ENCODE measurements around the gene PNKD. TPM values are rescaled to one million over a fixed set of nuclear protein-coding genes. Genes with fewer than 3 reads are reported as not detected.

The PNKD gene
- total RNA-seq, 1 experiment from 2014 or later, result 58.1 TPM

DNA sequence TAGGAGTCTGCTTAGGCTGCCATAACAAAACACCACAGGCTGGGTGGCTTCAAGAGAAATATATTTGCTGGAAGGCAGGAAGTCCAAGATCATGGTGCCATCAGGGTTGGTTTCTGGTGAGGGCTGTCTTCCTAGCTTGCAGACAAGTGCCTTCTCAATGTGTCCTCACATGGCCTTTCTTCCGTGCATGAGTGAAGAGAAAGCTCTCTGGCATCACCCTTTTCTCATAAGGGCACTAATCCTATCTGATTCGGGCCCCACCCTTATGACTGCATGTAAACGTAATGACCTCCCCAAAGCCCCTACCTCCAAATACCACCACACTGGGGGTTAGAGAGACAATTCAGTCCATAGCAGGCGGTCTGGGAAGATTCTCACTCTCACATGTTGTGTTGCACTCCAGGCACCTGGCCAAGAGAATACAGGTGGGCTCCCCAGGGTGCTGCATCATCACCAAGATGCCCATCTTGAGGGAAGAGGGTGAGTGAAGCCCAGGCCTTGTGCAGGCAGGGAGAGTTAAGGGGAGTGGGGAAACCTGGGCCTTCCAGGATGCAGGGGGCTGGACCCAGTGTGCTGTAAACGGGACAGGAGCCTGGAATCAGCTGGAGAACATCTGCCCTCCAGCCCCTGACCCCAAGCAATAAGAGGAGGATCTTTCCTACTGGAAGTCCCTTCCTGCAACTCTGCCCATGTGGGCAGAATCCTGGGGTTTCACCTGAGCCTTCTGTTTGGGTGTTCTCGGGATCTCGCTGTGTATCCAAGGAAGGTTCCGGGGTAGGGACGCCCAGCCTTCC lies 96.5 kb downstream of the PNKD start:
- TF ChIP-seq POLR2AphosphoS5 (IDR thresholded peaks at IDR 0.05; ENCODE audit: low read depth, low read length) (no peak; the same call in 1 of the 2 replicates), CBX3 (IDR thresholded peaks at IDR 0.05; ENCODE audit: low read depth) (peak; percentile 76), JUND (IDR thresholded peaks at IDR 0.05) (no peak), RAD21 (IDR thresholded peaks at IDR 0.05; ENCODE audit: low read depth) (no peak)
- peak overlapping the region; percentile 69 to 75 for H3K4me3 ChIP-seq (replicated peaks in 1 of 2; ENCODE audit: low read depth in 1 of 2, low read length in 2 of 2)
- ChIA-PET POLR2A (no interaction called here), CTCF (interaction anchor here (1.3 kb wide), 1 partner anchor 10 kb away, joined by 6 read pairs; the partner anchor contains the start of gene CATIP), RAD21 (ENCODE audit: low non-redundant PET in 1 of 2, low total read pairs in 2 of 2, uncharacterized antibody in 2 of 2, unreplicated experiment in 2 of 2) (no interaction called here)
- H3K79me2 ChIP-seq (ENCODE audit: insufficient read depth, low read length), result no peaks in the 10 kb centered on the region
- intact Hi-C loops (cut with micrococcal nuclease), result no loop called here
- H3K4me2 ChIP-seq (ENCODE audit: low read length), result peak overlapping the region; percentile 91
- ATAC-seq (no peak), DNase-seq (ENCODE audit: low read depth, low spot score) (no peak)
- H3K36me3 ChIP-seq (ENCODE audit: control insufficient read depth in 1 of 2, insufficient read depth in 2 of 2, low read length in 2 of 2), result no peaks in the 10 kb centered on the region
- no peaks in the 10 kb centered on the region for H3K27me3 ChIP-seq (ENCODE audit: insufficient read depth, low read length)
- peaks cover 0 to 18% of the 10 kb centered on the region in 2 experiments; a peak in 2 of 4 replicates for H3K4me1 ChIP-seq (ENCODE audit: control insufficient read depth in 1 of 2, insufficient read depth in 2 of 2, low read length in 2 of 2)
- no TSS peak for BruUV-seq (replicated peaks)
- H2AFZ ChIP-seq (ENCODE audit: low read depth, low read length, poor library complexity, severe bottlenecking), result no peak overlapping the region
- H3K27ac ChIP-seq (ENCODE audit: low read depth, low read length), result peak overlapping the region; percentile 59
- peak overlapping the region; percentile 76 for H3K9ac ChIP-seq (ENCODE audit: low read length)
- no peaks in the 10 kb centered on the region for H3K9me2 ChIP-seq (ENCODE audit: insufficient read depth)
- no peaks in the 10 kb centered on the region for H4K20me1 ChIP-seq (ENCODE audit: insufficient read depth)
- H3K9me3 ChIP-seq (ENCODE audit: control insufficient read depth in 1 of 2, insufficient read depth in 1 of 2, low read depth in 1 of 2, low read length in 2 of 2), result 0 out of 4 replicates have a peak, but pooled peaks cover 0 to 8% of the 10 kb centered on the region in 2 experiments

DNA sequence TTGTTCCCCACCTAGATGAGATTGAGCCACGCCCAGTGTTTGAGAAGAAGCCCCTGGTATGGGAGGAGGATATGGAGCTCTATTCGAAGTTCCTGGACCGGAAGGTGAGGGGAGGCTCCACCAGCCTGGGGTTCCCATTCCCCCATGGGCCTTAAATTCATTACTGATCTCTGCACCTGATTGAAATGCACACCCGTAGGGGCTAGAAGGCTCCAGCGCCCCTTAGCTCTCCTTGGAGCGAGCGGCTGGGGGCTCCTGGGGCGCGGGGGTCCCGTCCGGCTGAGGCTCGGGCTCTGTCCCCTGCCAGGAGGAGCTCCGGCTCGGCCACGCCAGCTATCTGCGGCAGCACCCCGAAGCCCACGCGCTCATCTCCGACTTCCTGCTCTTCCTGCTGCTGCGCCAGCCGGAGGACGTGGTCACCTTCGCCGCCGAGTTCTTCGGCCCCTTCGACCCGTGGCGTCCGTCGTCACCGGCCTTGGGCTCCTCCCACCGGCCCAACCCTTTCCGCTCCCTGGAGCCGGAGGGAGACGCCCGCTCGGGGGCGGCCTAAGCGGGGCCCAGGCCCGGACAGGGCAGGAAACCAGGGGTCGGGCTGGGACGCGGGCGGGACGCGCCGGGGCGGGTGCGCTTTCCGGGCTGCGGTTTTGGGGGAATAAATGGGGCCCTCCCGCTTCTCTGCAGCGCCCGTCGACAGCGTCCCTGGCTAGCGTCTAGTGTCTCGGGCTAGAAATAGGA lies 97.3 kb downstream of the PNKD start:
- Histone ChIP-seq H4K20me1 (ENCODE audit: insufficient read depth) (no peaks in the 10 kb centered on the region), H3K36me3 (ENCODE audit: control insufficient read depth in 1 of 2, insufficient read depth in 2 of 2, low read length in 2 of 2) (no peaks in the 10 kb centered on the region), H2AFZ (ENCODE audit: low read depth, low read length, poor library complexity, severe bottlenecking) (peak overlapping the region; percentile 18), H3K4me1 (ENCODE audit: control insufficient read depth in 1 of 2, insufficient read depth in 2 of 2, low read length in 2 of 2) (peaks cover 0 to 15% of the 10 kb centered on the region in 2 experiments; a peak in 2 of 4 replicates), H3K27me3 (ENCODE audit: insufficient read depth, low read length) (no peaks in the 10 kb centered on the region), H3K9me3 (ENCODE audit: control insufficient read depth in 1 of 2, insufficient read depth in 1 of 2, low read depth in 1 of 2, low read length in 2 of 2) (0 out of 4 replicates have a peak, but pooled peaks cover 0 to 8% of the 10 kb centered on the region in 2 experiments), H3K9me2 (ENCODE audit: insufficient read depth) (no peaks in the 10 kb centered on the region), H3K4me2 (ENCODE audit: low read length) (peak overlapping the region; percentile 91), H3K9ac (ENCODE audit: low read length) (peak overlapping the region; percentile 76), H3K79me2 (ENCODE audit: insufficient read depth, low read length) (no peaks in the 10 kb centered on the region), H3K27ac (ENCODE audit: low read depth, low read length) (peak overlapping the region; percentile 59), H3K4me3 (replicated peaks in 1 of 2; ENCODE audit: low read depth in 1 of 2, low read length in 2 of 2) (peak overlapping the region; percentile 69 to 75)
- ChIA-PET RAD21 (ENCODE audit: low non-redundant PET in 1 of 2, low total read pairs in 2 of 2, uncharacterized antibody in 2 of 2, unreplicated experiment in 2 of 2) (no interaction called here), POLR2A (no interaction called here), CTCF (interaction anchor here (1.3 kb wide), 1 partner anchor 11 kb away, joined by 6 read pairs; the partner anchor contains the start of gene CATIP)
- BruUV-seq (replicated peaks), result TSS peak; percentile 89
- peak; percentile 99 for ATAC-seq
- intact Hi-C loops (cut with micrococcal nuclease), result no loop called here
- peak; percentile 60 for DNase-seq (ENCODE audit: low read depth, low spot score)
- TF ChIP-seq, protein P1, sequence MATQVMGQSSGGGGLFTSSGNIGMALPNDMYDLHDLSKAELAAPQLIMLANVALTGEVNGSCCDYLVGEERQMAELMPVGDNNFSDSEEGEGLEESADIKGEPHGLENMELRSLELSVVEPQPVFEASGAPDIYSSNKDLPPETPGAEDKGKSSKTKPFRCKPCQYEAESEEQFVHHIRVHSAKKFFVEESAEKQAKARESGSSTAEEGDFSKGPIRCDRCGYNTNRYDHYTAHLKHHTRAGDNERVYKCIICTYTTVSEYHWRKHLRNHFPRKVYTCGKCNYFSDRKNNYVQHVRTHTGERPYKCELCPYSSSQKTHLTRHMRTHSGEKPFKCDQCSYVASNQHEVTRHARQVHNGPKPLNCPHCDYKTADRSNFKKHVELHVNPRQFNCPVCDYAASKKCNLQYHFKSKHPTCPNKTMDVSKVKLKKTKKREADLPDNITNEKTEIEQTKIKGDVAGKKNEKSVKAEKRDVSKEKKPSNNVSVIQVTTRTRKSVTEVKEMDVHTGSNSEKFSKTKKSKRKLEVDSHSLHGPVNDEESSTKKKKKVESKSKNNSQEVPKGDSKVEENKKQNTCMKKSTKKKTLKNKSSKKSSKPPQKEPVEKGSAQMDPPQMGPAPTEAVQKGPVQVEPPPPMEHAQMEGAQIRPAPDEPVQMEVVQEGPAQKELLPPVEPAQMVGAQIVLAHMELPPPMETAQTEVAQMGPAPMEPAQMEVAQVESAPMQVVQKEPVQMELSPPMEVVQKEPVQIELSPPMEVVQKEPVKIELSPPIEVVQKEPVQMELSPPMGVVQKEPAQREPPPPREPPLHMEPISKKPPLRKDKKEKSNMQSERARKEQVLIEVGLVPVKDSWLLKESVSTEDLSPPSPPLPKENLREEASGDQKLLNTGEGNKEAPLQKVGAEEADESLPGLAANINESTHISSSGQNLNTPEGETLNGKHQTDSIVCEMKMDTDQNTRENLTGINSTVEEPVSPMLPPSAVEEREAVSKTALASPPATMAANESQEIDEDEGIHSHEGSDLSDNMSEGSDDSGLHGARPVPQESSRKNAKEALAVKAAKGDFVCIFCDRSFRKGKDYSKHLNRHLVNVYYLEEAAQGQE (IDR thresholded peaks at IDR 0.05; ENCODE audit: low read depth), result no peak
- no peak for TF ChIP-seq EZH2phosphoT487 (IDR thresholded peaks at IDR 0.05; ENCODE audit: borderline replicate concordance)
- TF ChIP-seq EGR1 (IDR thresholded peaks at IDR 0.05; ENCODE audit: low read depth), result peak; percentile 75
- TF ChIP-seq, protein P2, sequence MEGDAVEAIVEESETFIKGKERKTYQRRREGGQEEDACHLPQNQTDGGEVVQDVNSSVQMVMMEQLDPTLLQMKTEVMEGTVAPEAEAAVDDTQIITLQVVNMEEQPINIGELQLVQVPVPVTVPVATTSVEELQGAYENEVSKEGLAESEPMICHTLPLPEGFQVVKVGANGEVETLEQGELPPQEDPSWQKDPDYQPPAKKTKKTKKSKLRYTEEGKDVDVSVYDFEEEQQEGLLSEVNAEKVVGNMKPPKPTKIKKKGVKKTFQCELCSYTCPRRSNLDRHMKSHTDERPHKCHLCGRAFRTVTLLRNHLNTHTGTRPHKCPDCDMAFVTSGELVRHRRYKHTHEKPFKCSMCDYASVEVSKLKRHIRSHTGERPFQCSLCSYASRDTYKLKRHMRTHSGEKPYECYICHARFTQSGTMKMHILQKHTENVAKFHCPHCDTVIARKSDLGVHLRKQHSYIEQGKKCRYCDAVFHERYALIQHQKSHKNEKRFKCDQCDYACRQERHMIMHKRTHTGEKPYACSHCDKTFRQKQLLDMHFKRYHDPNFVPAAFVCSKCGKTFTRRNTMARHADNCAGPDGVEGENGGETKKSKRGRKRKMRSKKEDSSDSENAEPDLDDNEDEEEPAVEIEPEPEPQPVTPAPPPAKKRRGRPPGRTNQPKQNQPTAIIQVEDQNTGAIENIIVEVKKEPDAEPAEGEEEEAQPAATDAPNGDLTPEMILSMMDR (IDR thresholded peaks at IDR 0.05 in 2 of 3, conservative IDR thresholded peaks at IDR 0.05 in 1 of 3; ENCODE audit: borderline replicate concordance in 1 of 3, insufficient read depth in 1 of 3, low read depth in 2 of 3, low read length in 2 of 3), result no peak
- no peak for TF ChIP-seq JUND (IDR thresholded peaks at IDR 0.05)
- TF ChIP-seq ZNF274 (IDR thresholded peaks at IDR 0.05; ENCODE audit: low read depth, low read length), result no peak
- TF ChIP-seq, protein P3, sequence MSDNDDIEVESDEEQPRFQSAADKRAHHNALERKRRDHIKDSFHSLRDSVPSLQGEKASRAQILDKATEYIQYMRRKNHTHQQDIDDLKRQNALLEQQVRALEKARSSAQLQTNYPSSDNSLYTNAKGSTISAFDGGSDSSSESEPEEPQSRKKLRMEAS (IDR thresholded peaks at IDR 0.05), result peak; percentile 68; the same call in 1 of the 2 replicates
- peak; percentile 62 for TF ChIP-seq YY1 (IDR thresholded peaks at IDR 0.05; ENCODE audit: extremely low read depth, insufficient replicate concordance, low read depth, low read length)
